ENCODE data around the gene ASPA.
"Not testable (repeated sequence)": the region's sequence is repeated elsewhere in the genome, so short reads cannot be mapped to it uniquely, and the experiment has no call there.

- not testable (repeated sequence) for TF ChIP-seq CTCF, EP300 (IDR thresholded peaks at IDR 0.05)
Observed at GRCh38 chr17:3519472-3519871, 43.7 kb downstream of the ASPA start.

Measured in tibial nerve (tissue), 4 donors.